ENCODE results near the gene DPP10.

- TF ChIP-seq, protein P1, sequence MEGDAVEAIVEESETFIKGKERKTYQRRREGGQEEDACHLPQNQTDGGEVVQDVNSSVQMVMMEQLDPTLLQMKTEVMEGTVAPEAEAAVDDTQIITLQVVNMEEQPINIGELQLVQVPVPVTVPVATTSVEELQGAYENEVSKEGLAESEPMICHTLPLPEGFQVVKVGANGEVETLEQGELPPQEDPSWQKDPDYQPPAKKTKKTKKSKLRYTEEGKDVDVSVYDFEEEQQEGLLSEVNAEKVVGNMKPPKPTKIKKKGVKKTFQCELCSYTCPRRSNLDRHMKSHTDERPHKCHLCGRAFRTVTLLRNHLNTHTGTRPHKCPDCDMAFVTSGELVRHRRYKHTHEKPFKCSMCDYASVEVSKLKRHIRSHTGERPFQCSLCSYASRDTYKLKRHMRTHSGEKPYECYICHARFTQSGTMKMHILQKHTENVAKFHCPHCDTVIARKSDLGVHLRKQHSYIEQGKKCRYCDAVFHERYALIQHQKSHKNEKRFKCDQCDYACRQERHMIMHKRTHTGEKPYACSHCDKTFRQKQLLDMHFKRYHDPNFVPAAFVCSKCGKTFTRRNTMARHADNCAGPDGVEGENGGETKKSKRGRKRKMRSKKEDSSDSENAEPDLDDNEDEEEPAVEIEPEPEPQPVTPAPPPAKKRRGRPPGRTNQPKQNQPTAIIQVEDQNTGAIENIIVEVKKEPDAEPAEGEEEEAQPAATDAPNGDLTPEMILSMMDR (IDR thresholded peaks at IDR 0.05) = no peak
- no peak for TF ChIP-seq EZH2phosphoT487 (IDR thresholded peaks at IDR 0.05)
Observed at GRCh38 chr2:115654362-115654761, 1211.9 kb downstream of the DPP10 start.

Measured in neural progenitor cell (in vitro differentiated cells).